Measurements from ENCODE around the gene NME3. TPM values are rescaled to one million over a fixed set of nuclear protein-coding genes. Genes with fewer than 3 reads are reported as not detected.
A peak's percentile ranks its signal among the peaks of the same experiment; 100 is the strongest.

The NME3 gene
- polyA plus RNA-seq, 3 donors from 2014 or later = 49.4 to 96.9 (median 82.4) TPM

- Mint-ChIP-seq H3K27ac (no peak overlapping the region), H3K4me3 (no peak overlapping the region), H3K9me3 (no peaks in the 10 kb centered on the region), H3K4me1 (peaks cover 6 to 8% of the 10 kb centered on the region in 2 donors), H3K36me3 (peaks cover 0 to 19% (median 0%) of the 10 kb centered on the region in 3 donors), H3K27me3 (ENCODE audit: low read depth in 3 of 3) (peaks cover 0 to 2% (median 2%) of the 10 kb centered on the region in 3 donors)
- DNase-seq = no peak
These were observed 18.5 kb downstream of the NME3 start for GRCh38 chr16:1752853-1753252.

GRCh38 chr16:1751946-1752345 lies 19.4 kb downstream of the NME3 start:
- peaks cover 3 to 5% of the 10 kb centered on the region in 2 donors for H3K4me1 Mint-ChIP-seq
- no peaks in the 10 kb centered on the region for H3K9me3 Mint-ChIP-seq
- H3K36me3 Mint-ChIP-seq = peaks cover 0 to 19% (median 0%) of the 10 kb centered on the region in 3 donors
- H3K27ac Mint-ChIP-seq = no peak overlapping the region
- peaks cover 0 to 2% (median 2%) of the 10 kb centered on the region in 3 donors for H3K27me3 Mint-ChIP-seq (ENCODE audit: low read depth in 3 of 3)
- no peak overlapping the region for H3K4me3 Mint-ChIP-seq
- no peak for DNase-seq

DNA sequence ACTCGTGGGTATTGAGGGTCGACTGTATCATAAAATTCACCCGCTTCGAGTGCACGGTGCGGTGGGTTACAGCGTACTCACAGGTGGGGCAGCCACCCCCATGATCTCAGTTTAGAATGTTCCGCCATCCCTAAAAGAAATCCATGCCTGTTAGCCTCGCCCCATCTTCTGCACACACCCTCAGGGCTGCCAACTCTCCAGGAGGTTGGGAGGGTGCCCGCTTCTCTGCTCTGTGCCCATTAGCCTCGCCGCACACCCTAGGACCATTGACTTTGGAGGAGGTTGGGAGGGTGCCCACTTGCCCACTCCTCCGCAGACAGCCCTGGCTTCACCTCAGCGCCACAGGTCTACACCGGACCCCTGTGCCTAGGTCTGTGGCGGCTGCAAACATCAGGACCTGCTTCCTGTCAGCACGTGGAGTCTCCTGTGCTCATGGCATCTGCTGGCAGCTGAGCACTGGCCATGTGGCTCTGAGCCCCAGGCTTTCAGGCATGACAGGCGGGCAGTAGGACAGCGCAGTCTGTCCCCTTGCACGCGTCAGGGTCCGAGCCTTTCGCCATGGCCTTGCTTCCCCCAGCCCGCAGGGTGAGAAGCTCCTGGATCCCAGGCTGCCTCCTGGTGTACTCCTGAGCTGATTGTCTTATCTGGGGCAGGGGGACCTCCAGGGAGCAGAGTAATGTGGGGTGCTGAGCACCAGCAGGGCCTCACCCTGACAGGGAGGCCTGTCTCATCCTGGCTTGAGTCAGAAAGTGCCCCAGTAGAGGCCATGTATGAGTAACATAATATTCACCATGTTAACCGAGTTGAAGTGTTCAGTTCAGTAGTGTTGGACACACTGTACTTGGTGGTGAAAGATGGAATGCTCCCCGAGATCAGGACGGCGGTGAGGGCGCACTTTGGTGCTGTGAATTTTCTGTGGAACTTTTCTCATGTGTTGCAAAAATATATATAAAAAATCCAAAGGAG lies 21.9 kb downstream of the NME3 start:
- Mint-ChIP-seq H3K36me3 (peaks cover 4 to 18% (median 7%) of the 10 kb centered on the region in 3 donors), H3K4me1 (no peaks in the 10 kb centered on the region), H3K9me3 (no peaks in the 10 kb centered on the region), H3K4me3 (no peak overlapping the region), H3K27ac (no peak overlapping the region), H3K27me3 (ENCODE audit: low read depth in 3 of 3) (peaks cover 0 to 2% (median 2%) of the 10 kb centered on the region in 3 donors)
- no peak for DNase-seq

- H3K9me3 Mint-ChIP-seq = no peaks in the 10 kb centered on the region
- H3K27ac Mint-ChIP-seq = no peak overlapping the region
- peaks cover 2% of the 10 kb centered on the region in 3 donors for H3K27me3 Mint-ChIP-seq (ENCODE audit: low read depth in 3 of 3)
- H3K4me3 Mint-ChIP-seq = no peak overlapping the region
- no peak for DNase-seq
- no peaks in the 10 kb centered on the region for H3K4me1 Mint-ChIP-seq
- H3K36me3 Mint-ChIP-seq = peaks cover 4 to 18% (median 7%) of the 10 kb centered on the region in 3 donors
These were observed 23.4 kb downstream of the NME3 start for GRCh38 chr16:1747934-1748333.

- no peaks in the 10 kb centered on the region for H3K4me1 Mint-ChIP-seq
- DNase-seq = no peak
- H3K9me3 Mint-ChIP-seq = no peaks in the 10 kb centered on the region
- H3K36me3 Mint-ChIP-seq = peaks cover 4 to 15% (median 7%) of the 10 kb centered on the region in 3 donors
- peaks cover 0 to 2% (median 0%) of the 10 kb centered on the region in 3 donors for H3K27me3 Mint-ChIP-seq (ENCODE audit: low read depth in 3 of 3)
- no peak overlapping the region for H3K4me3 Mint-ChIP-seq
- no peak overlapping the region for H3K27ac Mint-ChIP-seq
These were observed 24.6 kb downstream of the NME3 start for GRCh38 chr16:1746693-1747195.

DNA sequence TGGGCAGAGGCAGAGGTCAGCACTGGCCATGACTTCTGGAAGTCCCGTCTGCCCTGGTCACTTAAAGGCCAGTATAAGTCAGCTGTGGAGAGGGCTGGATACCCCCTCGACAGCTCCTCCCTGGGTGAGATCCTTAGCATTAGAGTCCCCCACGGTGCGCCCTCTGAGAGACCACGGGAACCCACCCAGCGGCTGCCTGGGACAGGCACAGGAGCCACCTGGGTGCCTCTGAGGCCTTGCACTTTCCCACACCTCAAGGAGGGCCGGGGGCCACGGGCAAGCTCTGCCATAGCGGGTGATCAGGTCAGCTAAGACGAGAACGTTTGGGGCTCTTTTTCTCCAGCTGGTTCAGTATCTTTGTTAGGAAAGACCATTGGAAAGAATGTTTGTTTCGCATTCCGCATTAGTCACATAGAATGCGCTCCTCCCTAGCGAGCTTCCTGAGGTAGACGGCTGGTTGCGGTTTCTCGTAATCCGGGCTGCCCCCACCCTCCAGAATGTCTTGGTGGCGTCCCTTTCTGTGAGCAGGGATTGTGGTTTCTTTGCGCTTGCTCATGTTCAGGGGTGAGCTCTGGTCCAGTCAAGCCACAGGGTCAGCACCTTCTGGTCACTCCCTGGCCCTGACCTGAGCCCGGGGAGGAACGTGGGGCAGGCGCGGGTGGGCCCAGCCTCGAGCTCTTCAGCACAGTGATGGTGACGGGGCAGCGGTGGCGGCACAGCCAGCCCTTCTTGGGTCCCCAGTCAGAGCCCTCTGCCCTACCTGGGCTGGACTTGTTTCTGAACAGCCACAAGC lies 25.2 kb downstream of the NME3 start:
- Mint-ChIP-seq H3K4me3 (no peak overlapping the region), H3K27ac (no peak overlapping the region), H3K9me3 (no peaks in the 10 kb centered on the region), H3K27me3 (ENCODE audit: low read depth in 3 of 3) (peaks cover 0 to 2% (median 0%) of the 10 kb centered on the region in 3 donors), H3K4me1 (no peaks in the 10 kb centered on the region), H3K36me3 (peaks cover 4 to 15% (median 7%) of the 10 kb centered on the region in 3 donors)
- no peak for DNase-seq

- no peak overlapping the region for H3K4me3 Mint-ChIP-seq
These were observed 26.0 kb downstream of the NME3 start for GRCh38 chr16:1745181-1745899.

DNA sequence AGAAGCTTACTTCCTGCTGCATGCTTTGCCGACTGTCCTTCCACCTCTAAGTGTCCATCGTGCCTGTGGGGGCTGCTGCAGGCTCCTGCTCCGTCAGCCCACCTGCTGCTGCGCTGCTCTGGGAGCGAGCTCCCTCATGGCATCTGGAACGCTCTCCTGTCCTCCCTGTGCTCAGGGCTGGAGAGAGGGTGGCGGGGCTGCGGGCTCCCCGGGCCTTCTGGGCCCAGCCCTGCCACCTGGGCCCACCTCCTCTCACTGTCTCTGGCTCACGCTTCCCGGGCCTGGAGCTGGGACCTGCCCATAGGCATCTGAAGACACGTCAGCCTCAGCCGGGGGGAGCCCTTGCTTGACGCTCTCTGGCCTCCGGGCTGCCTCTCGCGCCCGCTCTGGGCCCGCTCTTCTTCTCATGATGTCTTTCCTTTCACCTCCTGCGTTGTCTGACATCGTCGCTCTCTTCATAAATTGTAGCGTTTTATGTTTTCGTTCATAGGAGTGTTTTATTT lies 27.0 kb downstream of the NME3 start:
- no peak overlapping the region for H3K4me3 Mint-ChIP-seq
- DNase-seq = no peak
- no peaks in the 10 kb centered on the region for H3K4me1 Mint-ChIP-seq
- no peak overlapping the region for H3K27ac Mint-ChIP-seq
- peaks cover 4 to 15% (median 7%) of the 10 kb centered on the region in 3 donors for H3K36me3 Mint-ChIP-seq
- no peaks in the 10 kb centered on the region for H3K9me3 Mint-ChIP-seq
- H3K27me3 Mint-ChIP-seq (ENCODE audit: low read depth in 3 of 3) = peaks cover 0 to 4% (median 2%) of the 10 kb centered on the region in 3 donors

More at GRCh38 chr16:1745181-1745899, 26.0 kb downstream of the NME3 start:
- Mint-ChIP-seq H3K27ac (peak overlapping the region in 2 of 6 donors; percentile 26 to 74), H3K27me3 (ENCODE audit: low read depth in 3 of 3) (peaks cover 0 to 4% (median 2%) of the 10 kb centered on the region in 3 donors), H3K36me3 (peaks cover 4 to 15% (median 7%) of the 10 kb centered on the region in 3 donors), H3K4me1 (no peaks in the 10 kb centered on the region), H3K9me3 (no peaks in the 10 kb centered on the region)
- DNase-seq = no peak

DNA sequence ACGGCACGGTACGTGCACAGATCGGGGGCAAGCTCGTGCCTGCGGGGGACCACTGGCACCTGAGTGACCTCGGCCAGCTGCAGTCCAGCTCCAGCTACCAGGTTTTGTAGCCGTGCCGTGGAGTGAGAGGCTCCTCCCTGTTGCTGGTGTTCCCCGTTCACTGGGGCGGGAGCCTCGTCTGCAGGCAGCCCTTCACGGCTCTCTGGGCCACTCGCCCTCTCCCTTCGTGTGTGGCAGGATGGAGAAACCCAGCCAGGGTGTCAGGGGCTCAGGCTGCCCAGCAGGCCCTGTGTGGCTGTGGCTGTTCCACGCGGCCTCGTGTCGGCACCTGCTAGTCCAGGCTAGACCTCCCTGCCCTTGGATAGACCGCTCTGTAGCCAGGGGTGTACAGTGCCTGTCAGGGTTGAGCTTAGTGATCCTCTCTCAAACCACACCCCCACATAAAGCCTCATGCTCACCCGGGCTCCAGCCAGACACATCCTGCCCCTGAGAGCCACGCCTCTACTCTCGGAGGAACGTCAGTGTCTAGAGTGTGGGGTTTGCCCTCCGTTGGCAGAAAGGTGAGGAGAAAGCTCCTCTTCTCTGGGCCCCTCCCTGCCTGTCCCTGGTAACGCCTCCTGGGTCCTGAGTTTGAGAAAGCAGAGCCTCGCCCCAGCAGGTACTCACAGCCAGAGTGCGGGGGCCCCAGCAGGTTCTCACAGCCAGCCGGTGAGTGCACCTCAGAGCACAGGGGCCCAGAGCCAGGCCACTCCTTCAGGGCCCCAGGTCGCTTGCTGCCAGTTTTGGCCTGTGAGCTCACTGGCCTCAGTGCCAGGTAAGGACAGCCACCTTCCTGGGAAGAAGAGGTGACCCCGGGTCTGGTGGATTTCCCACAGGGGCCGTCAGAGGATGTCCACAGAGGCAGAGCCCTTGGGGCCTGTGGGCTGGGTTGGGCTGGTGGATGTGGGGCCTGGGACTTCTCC lies 27.7 kb downstream of the NME3 start:
- no peak overlapping the region for H3K4me3 Mint-ChIP-seq
- DNase-seq = no peak
- H3K27ac Mint-ChIP-seq = no peak overlapping the region
- peaks cover 4 to 9% (median 7%) of the 10 kb centered on the region in 3 donors for H3K36me3 Mint-ChIP-seq
- H3K27me3 Mint-ChIP-seq (ENCODE audit: low read depth in 3 of 3) = peaks cover 0 to 4% (median 2%) of the 10 kb centered on the region in 3 donors
- no peaks in the 10 kb centered on the region for H3K4me1 Mint-ChIP-seq
- H3K9me3 Mint-ChIP-seq = no peaks in the 10 kb centered on the region

DNA sequence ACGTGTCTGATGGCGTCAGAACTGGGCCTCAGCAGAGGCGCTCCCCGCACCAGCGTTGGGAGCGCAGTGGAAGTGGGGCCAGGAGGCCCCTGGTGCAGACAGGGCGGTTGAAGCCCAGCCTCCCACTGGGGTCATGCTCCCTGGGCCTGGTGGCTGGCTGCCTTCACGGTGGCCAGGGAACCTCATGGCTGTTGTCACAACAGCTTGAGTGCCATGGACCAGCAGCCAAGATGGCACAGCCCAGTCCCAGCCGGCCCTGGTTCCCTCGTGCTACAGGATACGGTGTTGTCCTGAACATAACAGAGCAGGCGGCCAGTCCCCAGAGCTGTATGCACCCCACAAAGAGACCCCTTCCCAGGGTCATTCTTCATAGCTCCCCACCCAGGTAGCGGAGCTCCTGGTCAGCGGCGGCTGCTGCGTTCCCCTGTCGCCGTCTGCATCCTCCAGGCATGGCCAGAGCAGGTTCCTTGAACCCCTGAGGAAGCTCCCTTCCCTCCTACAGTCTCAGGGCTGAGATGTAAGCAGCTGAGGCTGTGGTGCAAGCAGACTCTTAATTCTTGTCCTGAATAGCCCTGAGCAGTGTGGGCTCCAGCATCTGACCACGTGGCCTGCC lies 29.7 kb downstream of the NME3 start:
- DNase-seq = no peak

DNA sequence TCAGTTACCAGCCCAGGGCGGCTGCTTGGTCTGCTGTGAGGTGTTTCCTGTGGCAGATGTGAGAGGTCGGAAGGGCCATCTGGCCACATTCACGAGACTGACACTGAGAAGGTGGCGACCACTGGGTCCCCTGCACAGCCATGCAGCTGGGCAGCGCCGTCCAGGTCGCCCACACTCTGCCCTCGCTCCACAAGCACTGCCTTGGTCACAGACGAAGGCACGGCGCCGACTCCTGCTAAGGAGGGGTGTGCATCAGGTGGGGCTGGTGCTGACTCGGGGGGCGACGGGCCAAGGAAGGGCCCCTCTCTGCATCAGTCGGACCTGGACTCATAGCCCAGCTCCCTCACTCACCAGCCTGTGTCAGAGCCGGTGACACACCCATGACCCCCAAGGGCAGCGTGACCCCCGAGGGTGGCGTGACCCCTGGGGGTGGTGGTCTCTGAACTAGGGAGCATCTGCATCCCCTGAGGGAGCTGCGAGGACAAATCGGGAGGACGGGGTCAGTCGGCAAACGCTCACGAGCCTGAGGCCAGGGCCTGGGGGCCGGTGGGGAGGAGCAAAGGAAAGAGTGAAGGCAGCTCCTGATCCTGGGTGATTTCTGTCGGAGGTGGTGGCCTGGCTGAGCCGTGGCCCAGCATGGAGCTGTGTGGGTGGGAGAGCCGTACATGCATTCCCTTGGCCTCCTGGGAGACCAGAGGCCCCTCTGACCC lies 30.4 kb downstream of the NME3 start:
- peaks cover 4 to 8% (median 7%) of the 10 kb centered on the region in 3 donors for H3K36me3 Mint-ChIP-seq
- no peaks in the 10 kb centered on the region for H3K9me3 Mint-ChIP-seq
- no peak overlapping the region for H3K27ac Mint-ChIP-seq

More for the DNA sequence above, 29.7 kb downstream of the NME3 start:
- Mint-ChIP-seq H3K27ac (no peak overlapping the region), H3K9me3 (no peaks in the 10 kb centered on the region), H3K4me3 (no peak overlapping the region), H3K27me3 (ENCODE audit: low read depth in 3 of 3) (peaks cover 0 to 4% (median 2%) of the 10 kb centered on the region in 3 donors), H3K4me1 (no peaks in the 10 kb centered on the region), H3K36me3 (peaks cover 4 to 8% (median 7%) of the 10 kb centered on the region in 3 donors)

More for the DNA sequence above, 30.4 kb downstream of the NME3 start:
- Mint-ChIP-seq H3K4me3 (no peak overlapping the region), H3K27me3 (ENCODE audit: low read depth in 3 of 3) (peaks cover 0 to 4% (median 2%) of the 10 kb centered on the region in 3 donors), H3K4me1 (no peaks in the 10 kb centered on the region)
- no peak for DNase-seq

Data from immature natural killer cell (primary cell).